ENCODE results near the gene CNTNAP4.

Gene CNTNAP4

DNA sequence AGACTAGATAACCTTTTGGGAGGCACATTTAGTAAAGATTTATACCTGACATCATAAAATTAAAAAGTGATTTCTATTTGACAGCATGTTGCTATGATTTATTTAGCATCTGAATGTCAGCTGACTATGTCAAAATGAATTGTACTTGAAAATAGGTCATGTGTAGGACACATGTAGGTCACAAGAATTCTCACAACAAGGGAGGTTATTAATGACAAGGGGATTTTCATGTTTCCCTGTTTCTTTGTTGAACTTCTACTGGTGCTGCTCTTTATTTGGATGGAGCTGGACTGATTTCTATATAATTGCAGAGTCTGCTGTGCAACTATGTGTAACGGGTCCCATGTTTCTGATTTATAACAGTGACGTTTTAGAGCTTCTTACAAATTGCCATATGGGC lies 144.4 kb downstream of the CNTNAP4 start:
- no peaks in the 10 kb centered on the region for H3K27me3 ChIP-seq (ENCODE audit: control insufficient read depth in 1 of 2, insufficient read depth in 2 of 2, low read length in 2 of 2)
- no peaks in the 10 kb centered on the region for H3K36me3 ChIP-seq (ENCODE audit: insufficient read depth, low read length)
- no peak overlapping the region for H3K9ac ChIP-seq (ENCODE audit: low read length)
- no peaks in the 10 kb centered on the region for H3K4me1 ChIP-seq (ENCODE audit: insufficient read depth, low read length)
- H3K9me3 ChIP-seq (ENCODE audit: low read length) = no peaks in the 10 kb centered on the region
- H3K4me3 ChIP-seq (ENCODE audit: low read depth in 1 of 2, low read length in 2 of 2) = no peak overlapping the region
- no peak overlapping the region for H3K27ac ChIP-seq (ENCODE audit: low read depth, low read length)

DNA sequence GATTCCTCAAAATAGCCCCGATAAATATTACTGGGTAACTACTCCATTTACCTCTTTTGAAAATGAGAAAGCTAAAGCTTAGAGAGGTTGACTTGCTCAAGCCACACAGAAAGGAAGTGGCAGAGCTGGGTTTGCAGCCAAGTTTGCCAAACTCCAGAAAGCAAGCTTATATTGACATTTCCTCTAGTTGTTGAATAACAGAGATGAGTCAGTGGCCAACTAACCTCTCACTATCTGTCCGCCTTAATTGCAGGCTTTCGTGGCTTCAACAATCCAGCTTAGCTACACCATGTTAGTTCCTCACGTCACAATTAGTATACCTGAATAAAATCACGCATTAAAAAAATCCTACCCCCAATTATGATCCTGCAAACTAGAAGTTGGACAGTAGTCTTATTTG lies 151.7 kb downstream of the CNTNAP4 start:
- Histone ChIP-seq H3K4me1 (ENCODE audit: insufficient read depth, low read length) (no peaks in the 10 kb centered on the region), H3K27me3 (ENCODE audit: control insufficient read depth in 1 of 2, insufficient read depth in 2 of 2, low read length in 2 of 2) (no peaks in the 10 kb centered on the region), H3K36me3 (ENCODE audit: insufficient read depth, low read length) (no peaks in the 10 kb centered on the region), H3K4me3 (ENCODE audit: low read depth in 1 of 2, low read length in 2 of 2) (no peak overlapping the region), H3K9ac (ENCODE audit: low read length) (no peak overlapping the region), H3K27ac (ENCODE audit: low read depth, low read length) (no peak overlapping the region), H3K9me3 (ENCODE audit: low read length) (no peaks in the 10 kb centered on the region)

DNA sequence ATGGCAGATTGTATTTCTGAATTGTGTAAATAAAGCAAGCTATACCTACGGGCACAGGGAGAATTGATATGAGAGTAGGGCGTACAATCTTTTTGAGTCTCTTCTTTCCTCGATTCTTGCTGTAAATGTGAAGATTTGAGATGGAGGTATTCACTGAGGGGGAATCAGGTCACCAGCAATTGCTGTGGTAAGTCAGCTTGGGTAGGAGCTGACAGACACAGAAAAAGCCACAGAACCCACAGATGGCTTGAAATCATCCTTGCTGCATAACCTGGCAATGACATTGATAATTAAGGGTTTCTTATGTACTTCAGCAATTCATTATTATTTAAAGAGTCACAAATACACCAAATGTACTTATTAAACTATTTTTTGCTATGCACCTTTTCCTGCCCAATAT lies 164.2 kb downstream of the CNTNAP4 start:
- no peak overlapping the region for H3K4me3 ChIP-seq (ENCODE audit: low read depth in 1 of 2, low read length in 2 of 2)
- H3K36me3 ChIP-seq (ENCODE audit: insufficient read depth, low read length) = no peaks in the 10 kb centered on the region
- H3K27ac ChIP-seq (ENCODE audit: low read depth, low read length) = no peak overlapping the region
- H3K9me3 ChIP-seq (ENCODE audit: low read length) = no peaks in the 10 kb centered on the region
- H3K4me1 ChIP-seq (ENCODE audit: insufficient read depth, low read length) = no peaks in the 10 kb centered on the region
- H3K27me3 ChIP-seq (ENCODE audit: control insufficient read depth in 1 of 2, insufficient read depth in 2 of 2, low read length in 2 of 2) = no peaks in the 10 kb centered on the region
- no peak overlapping the region for H3K9ac ChIP-seq (ENCODE audit: low read length)

- no peak overlapping the region for H3K9ac ChIP-seq (ENCODE audit: low read length)
- H3K4me1 ChIP-seq (ENCODE audit: insufficient read depth, low read length) = no peaks in the 10 kb centered on the region
- no peak overlapping the region for H3K27ac ChIP-seq (ENCODE audit: low read depth, low read length)
- no peaks in the 10 kb centered on the region for H3K27me3 ChIP-seq (ENCODE audit: control insufficient read depth in 1 of 2, insufficient read depth in 2 of 2, low read length in 2 of 2)
- no peaks in the 10 kb centered on the region for H3K9me3 ChIP-seq (ENCODE audit: low read length)
- no peaks in the 10 kb centered on the region for H3K36me3 ChIP-seq (ENCODE audit: insufficient read depth, low read length)
- H3K4me3 ChIP-seq (ENCODE audit: low read depth in 1 of 2, low read length in 2 of 2) = no peak overlapping the region
Observed at GRCh38 chr16:76441876-76442275, 164.7 kb downstream of the CNTNAP4 start.

GRCh38 chr16:76443973-76444372 lies 166.8 kb downstream of the CNTNAP4 start:
- H3K27me3 ChIP-seq (ENCODE audit: control insufficient read depth in 1 of 2, insufficient read depth in 2 of 2, low read length in 2 of 2) = no peaks in the 10 kb centered on the region
- no peak overlapping the region for H3K4me3 ChIP-seq (ENCODE audit: low read depth in 1 of 2, low read length in 2 of 2)
- no peak overlapping the region for H3K27ac ChIP-seq (ENCODE audit: low read depth, low read length)
- no peak overlapping the region for H3K9ac ChIP-seq (ENCODE audit: low read length)
- no peaks in the 10 kb centered on the region for H3K36me3 ChIP-seq (ENCODE audit: insufficient read depth, low read length)
- H3K9me3 ChIP-seq (ENCODE audit: low read length) = no peaks in the 10 kb centered on the region
- H3K4me1 ChIP-seq (ENCODE audit: insufficient read depth, low read length) = no peaks in the 10 kb centered on the region

DNA sequence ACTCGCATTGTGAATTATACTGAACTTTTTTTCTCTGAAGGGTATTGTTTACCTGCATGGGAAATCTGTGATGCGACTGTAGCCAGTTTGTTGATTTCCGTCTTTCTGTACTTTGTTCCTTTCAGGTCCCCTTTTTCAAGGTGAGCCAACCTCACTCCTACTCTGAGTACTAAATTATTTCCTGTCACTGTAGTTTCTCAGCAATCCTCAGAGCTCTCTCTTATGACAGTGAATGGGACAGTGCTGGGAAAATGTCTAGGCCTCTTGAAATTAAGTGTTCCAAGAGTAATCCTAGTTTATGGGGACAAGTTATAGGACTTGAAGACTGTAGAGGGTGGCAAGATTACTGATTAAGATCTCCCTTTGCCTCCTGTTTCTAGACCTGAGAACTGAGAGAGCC lies 167.6 kb downstream of the CNTNAP4 start:
- Histone ChIP-seq H3K9ac (ENCODE audit: low read length) (no peak overlapping the region), H3K4me1 (ENCODE audit: insufficient read depth, low read length) (no peaks in the 10 kb centered on the region), H3K36me3 (ENCODE audit: insufficient read depth, low read length) (no peaks in the 10 kb centered on the region), H3K4me3 (ENCODE audit: low read depth in 1 of 2, low read length in 2 of 2) (no peak overlapping the region), H3K27ac (ENCODE audit: low read depth, low read length) (no peak overlapping the region), H3K27me3 (ENCODE audit: control insufficient read depth in 1 of 2, insufficient read depth in 2 of 2, low read length in 2 of 2) (no peaks in the 10 kb centered on the region), H3K9me3 (ENCODE audit: low read length) (no peaks in the 10 kb centered on the region)

GRCh38 chr16:76445815-76446214 lies 168.6 kb downstream of the CNTNAP4 start:
- H3K36me3 ChIP-seq (ENCODE audit: insufficient read depth, low read length) = no peaks in the 10 kb centered on the region
- no peaks in the 10 kb centered on the region for H3K4me1 ChIP-seq (ENCODE audit: insufficient read depth, low read length)
- H3K9ac ChIP-seq (ENCODE audit: low read length) = no peak overlapping the region
- H3K9me3 ChIP-seq (ENCODE audit: low read length) = no peaks in the 10 kb centered on the region
- H3K4me3 ChIP-seq (ENCODE audit: low read depth in 1 of 2, low read length in 2 of 2) = no peak overlapping the region
- H3K27me3 ChIP-seq (ENCODE audit: control insufficient read depth in 1 of 2, insufficient read depth in 2 of 2, low read length in 2 of 2) = no peaks in the 10 kb centered on the region
- no peak overlapping the region for H3K27ac ChIP-seq (ENCODE audit: low read depth, low read length)

- Histone ChIP-seq H3K36me3 (ENCODE audit: insufficient read depth, low read length) (no peaks in the 10 kb centered on the region), H3K9ac (ENCODE audit: low read length) (no peak overlapping the region), H3K9me3 (ENCODE audit: low read length) (no peaks in the 10 kb centered on the region), H3K27me3 (ENCODE audit: control insufficient read depth in 1 of 2, insufficient read depth in 2 of 2, low read length in 2 of 2) (no peaks in the 10 kb centered on the region), H3K27ac (ENCODE audit: low read depth, low read length) (no peak overlapping the region), H3K4me3 (ENCODE audit: low read depth in 1 of 2, low read length in 2 of 2) (no peak overlapping the region), H3K4me1 (ENCODE audit: insufficient read depth, low read length) (no peaks in the 10 kb centered on the region)
Observed at GRCh38 chr16:76446251-76446650, 169.1 kb downstream of the CNTNAP4 start.

DNA sequence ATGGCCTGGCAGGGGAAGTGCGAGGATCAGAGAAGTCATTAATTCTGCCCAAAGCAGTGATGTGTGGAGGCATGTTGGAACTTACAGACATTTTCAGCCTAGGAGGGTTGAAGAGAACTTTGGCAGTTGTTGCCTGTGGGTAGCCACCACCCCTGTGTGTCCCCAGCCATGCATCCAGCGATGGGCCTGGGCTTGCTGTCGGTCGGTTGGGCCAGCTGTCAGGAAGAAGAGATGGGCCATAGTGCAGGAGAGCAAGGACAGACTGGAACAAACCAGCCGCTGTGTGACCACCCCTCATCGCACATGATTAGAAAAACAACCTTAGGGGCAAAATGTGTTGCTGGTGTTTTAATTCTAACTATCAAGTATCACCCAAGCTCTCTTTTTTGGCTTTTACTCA lies 173.7 kb downstream of the CNTNAP4 start:
- no peaks in the 10 kb centered on the region for H3K36me3 ChIP-seq (ENCODE audit: insufficient read depth, low read length)
- no peaks in the 10 kb centered on the region for H3K9me3 ChIP-seq (ENCODE audit: low read length)
- H3K27ac ChIP-seq (ENCODE audit: low read depth, low read length) = no peak overlapping the region
- H3K27me3 ChIP-seq (ENCODE audit: control insufficient read depth in 1 of 2, insufficient read depth in 2 of 2, low read length in 2 of 2) = no peaks in the 10 kb centered on the region
- no peak overlapping the region for H3K9ac ChIP-seq (ENCODE audit: low read length)
- H3K4me1 ChIP-seq (ENCODE audit: insufficient read depth, low read length) = no peaks in the 10 kb centered on the region
- no peak overlapping the region for H3K4me3 ChIP-seq (ENCODE audit: low read depth in 1 of 2, low read length in 2 of 2)

DNA sequence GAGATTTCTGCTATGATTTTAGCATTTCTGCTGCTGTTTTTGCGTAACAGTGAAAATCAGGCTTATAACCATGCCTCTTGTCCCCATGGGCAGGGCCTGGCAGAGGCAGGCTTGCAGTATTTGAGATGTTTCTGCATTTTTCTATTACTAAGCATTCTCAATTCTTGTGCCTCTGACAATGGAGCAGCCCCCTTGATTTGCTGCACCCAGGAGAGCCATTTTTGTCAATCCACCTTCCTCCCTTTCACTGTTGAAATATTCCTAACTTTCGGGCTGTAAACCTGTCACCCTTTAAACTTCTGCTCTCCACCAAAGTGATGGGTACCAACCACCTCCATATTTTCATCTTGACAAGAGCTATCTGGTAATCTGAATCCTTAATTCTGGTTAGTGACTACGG lies 178.1 kb downstream of the CNTNAP4 start:
- H3K27me3 ChIP-seq (ENCODE audit: control insufficient read depth in 1 of 2, insufficient read depth in 2 of 2, low read length in 2 of 2) = no peaks in the 10 kb centered on the region
- H3K36me3 ChIP-seq (ENCODE audit: insufficient read depth, low read length) = no peaks in the 10 kb centered on the region
- H3K9ac ChIP-seq (ENCODE audit: low read length) = no peak overlapping the region
- no peaks in the 10 kb centered on the region for H3K4me1 ChIP-seq (ENCODE audit: insufficient read depth, low read length)
- H3K9me3 ChIP-seq (ENCODE audit: low read length) = no peaks in the 10 kb centered on the region
- no peak overlapping the region for H3K4me3 ChIP-seq (ENCODE audit: low read depth in 1 of 2, low read length in 2 of 2)
- H3K27ac ChIP-seq (ENCODE audit: low read depth, low read length) = no peak overlapping the region

GRCh38 chr16:76456016-76456415 lies 178.8 kb downstream of the CNTNAP4 start:
- no peaks in the 10 kb centered on the region for H3K9me3 ChIP-seq (ENCODE audit: low read length)
- H3K27ac ChIP-seq (ENCODE audit: low read depth, low read length) = no peak overlapping the region
- H3K4me3 ChIP-seq (ENCODE audit: low read depth in 1 of 2, low read length in 2 of 2) = no peak overlapping the region
- H3K27me3 ChIP-seq (ENCODE audit: control insufficient read depth in 1 of 2, insufficient read depth in 2 of 2, low read length in 2 of 2) = no peaks in the 10 kb centered on the region
- H3K4me1 ChIP-seq (ENCODE audit: insufficient read depth, low read length) = no peaks in the 10 kb centered on the region
- H3K36me3 ChIP-seq (ENCODE audit: insufficient read depth, low read length) = no peaks in the 10 kb centered on the region
- no peak overlapping the region for H3K9ac ChIP-seq (ENCODE audit: low read length)

GRCh38 chr16:76459111-76459510 lies 181.9 kb downstream of the CNTNAP4 start:
- Histone ChIP-seq H3K27ac (ENCODE audit: low read depth, low read length) (no peak overlapping the region), H3K9me3 (ENCODE audit: low read length) (no peaks in the 10 kb centered on the region), H3K36me3 (ENCODE audit: insufficient read depth, low read length) (no peaks in the 10 kb centered on the region), H3K27me3 (ENCODE audit: control insufficient read depth in 1 of 2, insufficient read depth in 2 of 2, low read length in 2 of 2) (no peaks in the 10 kb centered on the region), H3K9ac (ENCODE audit: low read length) (no peak overlapping the region), H3K4me3 (ENCODE audit: low read depth in 1 of 2, low read length in 2 of 2) (no peak overlapping the region), H3K4me1 (ENCODE audit: insufficient read depth, low read length) (no peaks in the 10 kb centered on the region)
